A549 (cell line): ENCODE data around the gene CDC42SE2. TPM values are rescaled to one million over a fixed set of nuclear protein-coding genes. Genes with fewer than 3 reads are reported as not detected.

ENCODE experiments used
- ATAC-seq, 2 experiments: fragments of 200-7000 bp in 1 of 2; fragments of >200 bp in 1 of 2; cut with Nextera tagmentation in 1 of 2; cut with Tn5 transposase in 1 of 2; 3 replicates each; pipeline versions ENCODE4 v1.8.0 to v1.9.1; 2018 to 2020; ENCODE audit warnings: mild to moderate bottlenecking in 1 of 2, moderate library complexity in 1 of 2
- CTCF ChIA-PET: fragments of 300-600 bp; sonication (Branson Sonifier 250); formaldehyde crosslinking; extraction: SDS; loops from one replicate; lab custom pipeline; 2021; ENCODE audit warnings: antibody characterized with exemption, inconsistent platforms; lab: Yijun Ruan, JAX
- POLR2A ChIA-PET: fragments of 350-600 bp; formaldehyde crosslinking; extraction: SDS; loops from one replicate; lab custom pipeline; 2021; ENCODE audit warnings: antibody characterized with exemption, inconsistent platforms; lab: Yijun Ruan, JAX
- DNase-seq, 2 experiments: peaks; one replicate each; pipeline versions ENCODE4 v3.0.0 to v3.0.0-alpha.2; 2011 to 2016; ENCODE audit warnings: low read depth in 1 of 2, low spot score in 1 of 2
- FAIRE-seq: peaks from 2 replicates; lab custom pipeline; 2011; peaks lifted over from hg19 to GRCh38; lab: Jason Lieb, UNC
- H3K27ac ChIP-seq, 2 experiments: fragments of >200 bp; sonication (Bioruptor Twin); formaldehyde crosslinking; 3 replicates each; pipeline ENCODE4 v1.5.1; 2016 to 2017
- H3K4me1 ChIP-seq: fragments of >200 bp; sonication (Bioruptor Twin); formaldehyde crosslinking; 3 replicates; pipeline ENCODE4 v1.6.1; 2016
- H3K4me2 ChIP-seq: fragments of >200 bp; sonication (Bioruptor Twin); formaldehyde crosslinking; 3 replicates; pipeline ENCODE4 v1.6.1; 2016
- H3K4me3 ChIP-seq: fragments of >200 bp; sonication (Bioruptor Twin); formaldehyde crosslinking; 3 replicates; pipeline ENCODE4 v1.5.1; 2016
- H3K9me3 ChIP-seq: fragments of >200 bp; sonication (Bioruptor Twin); formaldehyde crosslinking; 3 replicates; pipeline ENCODE4 v1.6.1; 2016
- BHLHE40 ChIP-seq: IDR thresholded peaks from 2 replicates; pipeline ENCODE4 v1.6.1; 2012; ENCODE audit warnings: low read depth, low read length, inconsistent platforms
- GATA3 ChIP-seq: IDR thresholded peaks from 2 replicates; pipeline ENCODE4 v1.6.1; 2012; ENCODE audit warnings: borderline replicate concordance
- HDAC2 ChIP-seq: fragments of 200-600 bp; sonication (generic); IDR thresholded peaks from 2 replicates; pipeline ENCODE4 v1.6.1; 2016
- HOXB13 ChIP-seq: fragments of 250-450 bp; sonication (Bioruptor Pico); IDR thresholded peaks from 2 replicates; pipeline ENCODE4 v1.5.0; 2020; ENCODE audit warnings: low read depth, mild to moderate bottlenecking, moderate library complexity
- MAZ ChIP-seq: fragments of 150-350 bp; IDR thresholded peaks from 2 replicates; pipeline ENCODE4 v1.6.1; 2014; ENCODE audit warnings: antibody characterized with exemption, low read depth, low read length, borderline replicate concordance
- NPAS2 ChIP-seq: fragments of 250-450 bp; sonication (Bioruptor Pico); IDR thresholded peaks from 2 replicates; pipeline ENCODE4 v1.8.0; 2022; ENCODE audit warnings: mild to moderate bottlenecking, moderate library complexity, borderline replicate concordance
- POLR2A ChIP-seq: IDR thresholded peaks from 2 replicates; pipeline ENCODE4 v1.6.1; 2012; ENCODE audit warnings: mild to moderate bottlenecking, low read length
- POLR2AphosphoS2 ChIP-seq: conservative IDR thresholded peaks from 2 replicates; pipeline ENCODE4 v1.6.1; 2012; ENCODE audit warnings: low read length, improper control_type of control experiment, inconsistent platforms
- RNF2 ChIP-seq: fragments of 200-600 bp; sonication (generic); IDR thresholded peaks from 2 replicates; pipeline ENCODE4 v1.6.1; 2016; ENCODE audit warnings: low read depth, mild to moderate bottlenecking, antibody characterized with exemption, moderate library complexity, borderline replicate concordance
- SMC3 ChIP-seq: fragments of >200 bp; sonication (Bioruptor Twin); formaldehyde crosslinking; IDR thresholded peaks from 3 replicates; pipeline ENCODE4 v1.6.1; 2018; ENCODE audit warnings: inconsistent platforms
- SREBF2 ChIP-seq: fragments of 450-650 bp; IDR thresholded peaks from 2 replicates; pipeline ENCODE4 v1.6.1; 2014; ENCODE audit warnings: mild to moderate bottlenecking, moderate library complexity
- ZNF302 ChIP-seq: fragments of 250-450 bp; sonication (Bioruptor Pico); IDR thresholded peaks from 2 replicates; pipeline ENCODE4 v1.9.0; 2021; ENCODE audit warnings: inconsistent platforms, mild to moderate bottlenecking, moderate library complexity
- WGBS: methylation state at CpG from one replicate; pipeline ENCODE4 v1.1.6; 2017; ENCODE audit errors: missing lambda C conversion rate; 5-methylcytosine and 5-hydroxymethylcytosine counted together
- polyA plus RNA-seq, 4 experiments: library from polyadenylated mRNA; depleted of rRNA in 3 of 4; stranded (reverse); fragments of >200 nt; fragmentation: RNase III in 1 of 4; extraction: RNeasy Plus Mini Kit Qiagen cat#74134 plus additional on column Dnase treatment in 1 of 4; gene quantifications; 2 replicates in 3 of 4; 3 replicates in 1 of 4; pipeline ENCODE4 v1.2.3, GENCODE V29; 2011 to 2017
- TF ChIP-seq, protein P1 (sequence below): fragments of 200-600 bp; sonication (generic); IDR thresholded peaks from 2 replicates; pipeline ENCODE4 v1.6.1; 2016; ENCODE audit warnings: antibody characterized with exemption, mild to moderate bottlenecking, moderate library complexity
- TF ChIP-seq, protein P2 (sequence below): IDR thresholded peaks from 2 replicates; pipeline ENCODE4 v1.6.1; 2012; ENCODE audit warnings: low read depth, borderline replicate concordance
- TF ChIP-seq, protein P3 (sequence below): fragments of >200 bp; sonication (Bioruptor Twin); formaldehyde crosslinking; IDR thresholded peaks from 3 replicates; pipeline ENCODE4 v1.5.1; 2016
- TF ChIP-seq, protein P4 (sequence below): IDR thresholded peaks from 2 replicates; pipeline ENCODE4 v1.6.1; 2012
- TF ChIP-seq, protein P5 (sequence below): fragments of 250-450 bp; sonication (Bioruptor Pico); IDR thresholded peaks from 2 replicates; pipeline ENCODE4 v1.5.0; 2021; ENCODE audit warnings: mild to moderate bottlenecking, moderate library complexity, borderline replicate concordance
- TF ChIP-seq, protein P6 (sequence below): fragments of 450-650 bp; IDR thresholded peaks from 2 replicates; pipeline ENCODE4 v1.6.1; 2014; ENCODE audit warnings: antibody characterized with exemption
- TF ChIP-seq, protein P7 (sequence below): fragments of >200 bp; sonication (Bioruptor Twin); formaldehyde crosslinking; IDR thresholded peaks from 2 replicates; pipeline ENCODE4 v1.6.1; 2016

The CDC42SE2 gene
- polyA plus RNA-seq, 2 of the 4 experiments (the other 2 are of a cell fraction): 25.8 to 66.4 TPM

DNA sequence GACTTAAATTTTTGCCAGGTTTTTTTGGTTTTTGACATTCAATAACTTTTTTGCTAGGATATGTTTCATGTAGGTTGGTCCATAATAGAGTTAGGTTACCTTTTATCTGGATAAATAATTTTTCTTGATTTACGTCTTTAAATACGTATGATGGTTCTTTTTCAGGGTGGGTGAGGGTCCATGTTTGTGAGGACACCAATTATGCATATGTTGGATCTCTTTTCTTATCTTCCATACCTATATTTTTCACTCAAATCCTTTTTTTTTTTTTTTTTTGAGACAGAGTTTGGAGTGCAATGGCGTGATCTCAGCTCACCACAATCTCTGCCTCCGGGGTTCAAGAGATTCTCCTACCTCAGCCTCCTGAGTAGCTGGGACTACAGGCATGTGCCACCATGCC is 17.3 kb upstream of the CDC42SE2 start (continued):
- TF ChIP-seq, protein P1, sequence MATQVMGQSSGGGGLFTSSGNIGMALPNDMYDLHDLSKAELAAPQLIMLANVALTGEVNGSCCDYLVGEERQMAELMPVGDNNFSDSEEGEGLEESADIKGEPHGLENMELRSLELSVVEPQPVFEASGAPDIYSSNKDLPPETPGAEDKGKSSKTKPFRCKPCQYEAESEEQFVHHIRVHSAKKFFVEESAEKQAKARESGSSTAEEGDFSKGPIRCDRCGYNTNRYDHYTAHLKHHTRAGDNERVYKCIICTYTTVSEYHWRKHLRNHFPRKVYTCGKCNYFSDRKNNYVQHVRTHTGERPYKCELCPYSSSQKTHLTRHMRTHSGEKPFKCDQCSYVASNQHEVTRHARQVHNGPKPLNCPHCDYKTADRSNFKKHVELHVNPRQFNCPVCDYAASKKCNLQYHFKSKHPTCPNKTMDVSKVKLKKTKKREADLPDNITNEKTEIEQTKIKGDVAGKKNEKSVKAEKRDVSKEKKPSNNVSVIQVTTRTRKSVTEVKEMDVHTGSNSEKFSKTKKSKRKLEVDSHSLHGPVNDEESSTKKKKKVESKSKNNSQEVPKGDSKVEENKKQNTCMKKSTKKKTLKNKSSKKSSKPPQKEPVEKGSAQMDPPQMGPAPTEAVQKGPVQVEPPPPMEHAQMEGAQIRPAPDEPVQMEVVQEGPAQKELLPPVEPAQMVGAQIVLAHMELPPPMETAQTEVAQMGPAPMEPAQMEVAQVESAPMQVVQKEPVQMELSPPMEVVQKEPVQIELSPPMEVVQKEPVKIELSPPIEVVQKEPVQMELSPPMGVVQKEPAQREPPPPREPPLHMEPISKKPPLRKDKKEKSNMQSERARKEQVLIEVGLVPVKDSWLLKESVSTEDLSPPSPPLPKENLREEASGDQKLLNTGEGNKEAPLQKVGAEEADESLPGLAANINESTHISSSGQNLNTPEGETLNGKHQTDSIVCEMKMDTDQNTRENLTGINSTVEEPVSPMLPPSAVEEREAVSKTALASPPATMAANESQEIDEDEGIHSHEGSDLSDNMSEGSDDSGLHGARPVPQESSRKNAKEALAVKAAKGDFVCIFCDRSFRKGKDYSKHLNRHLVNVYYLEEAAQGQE: no peak
- TF ChIP-seq ZNF302 (CRISPR knock-in tag): no peak
- TF ChIP-seq POLR2AphosphoS2: no peak
- TF ChIP-seq, protein P2, sequence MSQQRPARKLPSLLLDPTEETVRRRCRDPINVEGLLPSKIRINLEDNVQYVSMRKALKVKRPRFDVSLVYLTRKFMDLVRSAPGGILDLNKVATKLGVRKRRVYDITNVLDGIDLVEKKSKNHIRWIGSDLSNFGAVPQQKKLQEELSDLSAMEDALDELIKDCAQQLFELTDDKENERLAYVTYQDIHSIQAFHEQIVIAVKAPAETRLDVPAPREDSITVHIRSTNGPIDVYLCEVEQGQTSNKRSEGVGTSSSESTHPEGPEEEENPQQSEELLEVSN: no peak
- TF ChIP-seq HDAC2: no peak
- TF ChIP-seq SREBF2: no peak
- no peak for TF ChIP-seq HOXB13

DNA sequence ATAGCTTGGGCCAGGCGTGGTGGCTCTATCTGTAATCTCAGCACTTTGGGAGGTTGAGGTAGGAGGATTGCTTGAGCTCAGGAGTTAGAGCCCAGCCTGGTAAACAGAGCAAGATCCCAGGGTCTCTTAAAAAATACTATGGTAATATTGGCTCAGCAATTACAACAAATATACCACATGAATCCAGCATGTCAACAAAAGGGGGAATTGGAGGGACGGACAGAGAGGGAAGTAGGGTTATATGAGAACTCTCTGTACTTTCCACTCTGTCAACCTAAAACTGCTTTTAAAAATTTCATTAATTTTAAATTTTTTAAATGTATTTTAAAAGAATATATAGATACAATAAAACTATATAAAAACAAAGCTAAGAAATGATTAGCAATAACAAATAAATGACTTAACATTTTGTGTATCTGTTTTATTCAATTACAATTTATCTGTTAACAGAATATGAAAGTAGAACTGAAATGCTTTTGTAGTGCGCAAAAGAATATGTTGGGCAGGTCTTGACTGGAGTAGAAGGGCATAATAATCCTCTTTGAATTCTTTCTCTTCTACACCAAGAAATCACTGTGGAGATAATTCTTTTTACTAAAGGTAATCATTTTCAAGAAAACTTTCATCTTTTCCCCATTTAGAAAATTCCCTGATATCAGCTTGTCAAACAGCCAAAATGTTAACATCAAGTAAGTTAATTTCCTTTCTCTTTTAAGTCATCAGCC is 12.9 kb upstream of the CDC42SE2 start:
- CTCF ChIA-PET: interaction anchor here (0.7 to 1.0 kb wide), 2 partner anchors 61 to 131 kb away, joined by 3 to 4 read pairs; no protein-coding TSS in a partner anchor
- Histone ChIP-seq H3K4me1 (no peaks in the 10 kb centered on the region), H3K9me3 (peaks cover 17% of the 10 kb centered on the region), H3K4me2 (no peak overlapping the region), H3K27ac (no peak overlapping the region), H3K4me3 (no peak overlapping the region)
- 86% methylated on average over 3 of the region's 3 CpGs for WGBS
- FAIRE-seq: no peak
- POLR2A ChIA-PET: no interaction called here
- TF ChIP-seq, protein P3, sequence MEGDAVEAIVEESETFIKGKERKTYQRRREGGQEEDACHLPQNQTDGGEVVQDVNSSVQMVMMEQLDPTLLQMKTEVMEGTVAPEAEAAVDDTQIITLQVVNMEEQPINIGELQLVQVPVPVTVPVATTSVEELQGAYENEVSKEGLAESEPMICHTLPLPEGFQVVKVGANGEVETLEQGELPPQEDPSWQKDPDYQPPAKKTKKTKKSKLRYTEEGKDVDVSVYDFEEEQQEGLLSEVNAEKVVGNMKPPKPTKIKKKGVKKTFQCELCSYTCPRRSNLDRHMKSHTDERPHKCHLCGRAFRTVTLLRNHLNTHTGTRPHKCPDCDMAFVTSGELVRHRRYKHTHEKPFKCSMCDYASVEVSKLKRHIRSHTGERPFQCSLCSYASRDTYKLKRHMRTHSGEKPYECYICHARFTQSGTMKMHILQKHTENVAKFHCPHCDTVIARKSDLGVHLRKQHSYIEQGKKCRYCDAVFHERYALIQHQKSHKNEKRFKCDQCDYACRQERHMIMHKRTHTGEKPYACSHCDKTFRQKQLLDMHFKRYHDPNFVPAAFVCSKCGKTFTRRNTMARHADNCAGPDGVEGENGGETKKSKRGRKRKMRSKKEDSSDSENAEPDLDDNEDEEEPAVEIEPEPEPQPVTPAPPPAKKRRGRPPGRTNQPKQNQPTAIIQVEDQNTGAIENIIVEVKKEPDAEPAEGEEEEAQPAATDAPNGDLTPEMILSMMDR: no peak
- TF ChIP-seq, protein P4, sequence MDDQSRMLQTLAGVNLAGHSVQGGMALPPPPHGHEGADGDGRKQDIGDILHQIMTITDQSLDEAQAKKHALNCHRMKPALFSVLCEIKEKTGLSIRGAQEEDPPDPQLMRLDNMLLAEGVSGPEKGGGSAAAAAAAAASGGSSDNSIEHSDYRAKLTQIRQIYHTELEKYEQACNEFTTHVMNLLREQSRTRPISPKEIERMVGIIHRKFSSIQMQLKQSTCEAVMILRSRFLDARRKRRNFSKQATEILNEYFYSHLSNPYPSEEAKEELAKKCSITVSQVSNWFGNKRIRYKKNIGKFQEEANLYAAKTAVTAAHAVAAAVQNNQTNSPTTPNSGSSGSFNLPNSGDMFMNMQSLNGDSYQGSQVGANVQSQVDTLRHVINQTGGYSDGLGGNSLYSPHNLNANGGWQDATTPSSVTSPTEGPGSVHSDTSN: no peak
- TF ChIP-seq, protein P5, sequence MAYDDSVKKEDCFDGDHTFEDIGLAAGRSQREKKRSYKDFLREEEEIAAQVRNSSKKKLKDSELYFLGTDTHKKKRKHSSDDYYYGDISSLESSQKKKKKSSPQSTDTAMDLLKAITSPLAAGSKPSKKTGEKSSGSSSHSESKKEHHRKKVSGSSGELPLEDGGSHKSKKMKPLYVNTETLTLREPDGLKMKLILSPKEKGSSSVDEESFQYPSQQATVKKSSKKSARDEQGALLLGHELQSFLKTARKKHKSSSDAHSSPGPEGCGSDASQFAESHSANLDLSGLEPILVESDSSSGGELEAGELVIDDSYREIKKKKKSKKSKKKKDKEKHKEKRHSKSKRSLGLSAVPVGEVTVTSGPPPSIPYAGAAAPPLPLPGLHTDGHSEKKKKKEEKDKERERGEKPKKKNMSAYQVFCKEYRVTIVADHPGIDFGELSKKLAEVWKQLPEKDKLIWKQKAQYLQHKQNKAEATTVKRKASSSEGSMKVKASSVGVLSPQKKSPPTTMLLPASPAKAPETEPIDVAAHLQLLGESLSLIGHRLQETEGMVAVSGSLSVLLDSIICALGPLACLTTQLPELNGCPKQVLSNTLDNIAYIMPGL (CRISPR knock-in tag): no peak
- TF ChIP-seq SMC3 (no peak), GATA3 (no peak), MAZ (no peak), NPAS2 (CRISPR knock-in tag) (no peak), RNF2 (no peak), HOXB13 (no peak), POLR2A (no peak), BHLHE40 (no peak)
- TF ChIP-seq, protein P6, sequence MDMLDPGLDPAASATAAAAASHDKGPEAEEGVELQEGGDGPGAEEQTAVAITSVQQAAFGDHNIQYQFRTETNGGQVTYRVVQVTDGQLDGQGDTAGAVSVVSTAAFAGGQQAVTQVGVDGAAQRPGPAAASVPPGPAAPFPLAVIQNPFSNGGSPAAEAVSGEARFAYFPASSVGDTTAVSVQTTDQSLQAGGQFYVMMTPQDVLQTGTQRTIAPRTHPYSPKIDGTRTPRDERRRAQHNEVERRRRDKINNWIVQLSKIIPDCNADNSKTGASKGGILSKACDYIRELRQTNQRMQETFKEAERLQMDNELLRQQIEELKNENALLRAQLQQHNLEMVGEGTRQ: no peak
- TF ChIP-seq, protein P7, sequence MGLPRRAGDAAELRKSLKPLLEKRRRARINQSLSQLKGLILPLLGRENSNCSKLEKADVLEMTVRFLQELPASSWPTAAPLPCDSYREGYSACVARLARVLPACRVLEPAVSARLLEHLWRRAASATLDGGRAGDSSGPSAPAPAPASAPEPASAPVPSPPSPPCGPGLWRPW: no peak
- DNase-seq: no peak
- no peak for ATAC-seq
